HCT116 (cell line): Measurements from ENCODE around the gene CDH13. TPM values are rescaled to one million over a fixed set of nuclear protein-coding genes. Genes with fewer than 3 reads are reported as not detected.

Experiments used
- ATAC-seq: fragments of 200-7000 bp; cut with Tn5 transposase; 2 replicates; pipeline ENCODE4 v1.9.1; 2020; ENCODE audit warnings: mild to moderate bottlenecking, moderate library complexity
- BruUV-seq: library from RNA; stranded (reverse); fragments of 400-500 nt; replicated peaks from 2 replicates; lab custom pipeline; 2021; lab: Mats Ljungman, UMichigan
- CTCF ChIA-PET: fragments of 300-600 bp; sonication (Branson Sonifier 250); formaldehyde crosslinking; loops from one replicate; lab custom pipeline; 2021; ENCODE audit warnings: antibody characterized with exemption; lab: Charles Lee
- POLR2A ChIA-PET: fragments of 300-600, 350-600 bp; sonication (Branson Sonifier 250); formaldehyde crosslinking; loops from one replicate; lab custom pipeline; 2021; ENCODE audit warnings: antibody characterized with exemption; lab: Charles Lee
- RAD21 ChIA-PET, 2 experiments: fragments of 300-600 bp; sonication (Branson Sonifier 250); formaldehyde crosslinking; loops; one replicate each; lab custom pipeline; 2023; ENCODE audit warnings: low total read pairs in 2 of 2; ENCODE audit not compliant: uncharacterized antibody in 2 of 2, unreplicated experiment in 2 of 2, low non-redundant PET in 1 of 2; lab: Charles Lee
- DNase-seq: peaks from one replicate; pipeline ENCODE4 v3.0.0-alpha.2; 2010; ENCODE audit warnings: low read depth, low spot score
- H2AFZ ChIP-seq: fragments of 200-600 bp; shearing (Covaris generic), sonication (generic); 2 replicates; pipeline ENCODE4 v1.6.1; 2017; ENCODE audit warnings: low read depth, mixed run types, mixed read lengths, antibody characterized with exemption, low read length; ENCODE audit not compliant: poor library complexity, severe bottlenecking
- H3K27ac ChIP-seq: 2 replicates; pipeline ENCODE4 v1.5.1; 2012; ENCODE audit warnings: low read depth, low read length
- H3K27me3 ChIP-seq: fragments of 200-600 bp; sonication (generic); 2 replicates; pipeline ENCODE4 v1.6.1; 2016; ENCODE audit warnings: mixed run types, low read length, mixed read lengths; ENCODE audit not compliant: insufficient read depth
- H3K36me3 ChIP-seq, 2 experiments: fragments of 200-500 bp in 1 of 2; fragments of 200-600 bp in 1 of 2; sonication (Bioruptor generic) in 1 of 2; sonication (generic) in 1 of 2; 2 replicates each; pipeline versions ENCODE4 v1.5.1 to v1.6.1; 2014 to 2016; ENCODE audit warnings: low read length in 2 of 2, inconsistent platforms in 1 of 2, mixed read lengths in 1 of 2, mixed run types in 1 of 2; ENCODE audit not compliant: insufficient read depth in 2 of 2, control insufficient read depth in 1 of 2
- H3K4me1 ChIP-seq, 2 experiments: fragments of 200-600 bp in 1 of 2; sonication (generic) in 1 of 2; 2 replicates each; pipeline versions ENCODE4 v1.5.1 to v1.6.1; 2012 to 2017; ENCODE audit warnings: low read length in 2 of 2, inconsistent platforms in 1 of 2, mild to moderate bottlenecking in 1 of 2, mixed read lengths in 1 of 2, mixed run types in 1 of 2, moderate library complexity in 1 of 2; ENCODE audit not compliant: insufficient read depth in 2 of 2, control insufficient read depth in 1 of 2
- H3K4me2 ChIP-seq: fragments of 200-600 bp; sonication (generic); 2 replicates; pipeline ENCODE4 v1.6.1; 2017; ENCODE audit warnings: mixed run types, low read length, mixed read lengths
- H3K4me3 ChIP-seq, 2 experiments: fragments of 200-600 bp in 1 of 2; sonication (generic) in 1 of 2; replicated peaks in 1 of 2; 2 replicates each; pipeline ENCODE4 v1.5.1; 2011 to 2016; ENCODE audit warnings: low read length in 2 of 2, control low read depth in 1 of 2, low read depth in 1 of 2, mild to moderate bottlenecking in 1 of 2, mixed read lengths in 1 of 2, mixed run types in 1 of 2
- H3K79me2 ChIP-seq: fragments of 200-600 bp; sonication (generic); 2 replicates; pipeline ENCODE4 v1.6.1; 2017; ENCODE audit warnings: mild to moderate bottlenecking, mixed run types, low read length, moderate library complexity, mixed read lengths; ENCODE audit not compliant: insufficient read depth
- H3K9ac ChIP-seq: fragments of 200-600 bp; sonication (generic); 2 replicates; pipeline ENCODE4 v1.6.1; 2016; ENCODE audit warnings: low read length, mixed read lengths
- H3K9me2 ChIP-seq: fragments of 200-600 bp; sonication (generic), shearing (Covaris generic); 2 replicates; pipeline ENCODE4 v1.6.1; 2017; ENCODE audit warnings: mixed run types, mild to moderate bottlenecking, moderate library complexity; ENCODE audit not compliant: insufficient read depth
- H3K9me3 ChIP-seq, 2 experiments: fragments of 200-500 bp in 1 of 2; fragments of 200-600 bp in 1 of 2; sonication (Bioruptor generic) in 1 of 2; sonication (generic) in 1 of 2; 2 replicates each; pipeline ENCODE4 v1.6.1; 2014 to 2017; ENCODE audit warnings: low read length in 2 of 2, mixed read lengths in 2 of 2, inconsistent platforms in 1 of 2, low read depth in 1 of 2, mild to moderate bottlenecking in 1 of 2, mixed run types in 1 of 2, moderate library complexity in 1 of 2; ENCODE audit not compliant: control insufficient read depth in 1 of 2, insufficient read depth in 1 of 2
- H4K20me1 ChIP-seq: fragments of 200-600 bp; sonication (generic), shearing (Covaris generic); 2 replicates; pipeline ENCODE4 v1.6.1; 2017; ENCODE audit warnings: mixed run types, mild to moderate bottlenecking, moderate library complexity; ENCODE audit not compliant: insufficient read depth
- CBX3 ChIP-seq: IDR thresholded peaks from 2 replicates; pipeline ENCODE4 v1.6.1; 2012; ENCODE audit warnings: low read depth
- EGR1 ChIP-seq: IDR thresholded peaks from 2 replicates; pipeline ENCODE4 v1.6.1; 2012; ENCODE audit warnings: low read depth
- ELF1 ChIP-seq: IDR thresholded peaks from 2 replicates; pipeline ENCODE4 v1.6.1; 2012; ENCODE audit warnings: low read depth, borderline replicate concordance
- EZH2 ChIP-seq: fragments of 200-600 bp; sonication (generic); IDR thresholded peaks from 2 replicates; pipeline ENCODE4 v1.6.1; 2017; ENCODE audit warnings: antibody characterized with exemption, mixed run types
- EZH2phosphoT487 ChIP-seq: fragments of 200-600 bp; IDR thresholded peaks from 2 replicates; pipeline ENCODE4 v1.6.1; 2018; ENCODE audit warnings: antibody characterized with exemption, borderline replicate concordance
- FOSL1 ChIP-seq: IDR thresholded peaks from 2 replicates; pipeline ENCODE4 v1.6.1; 2012; ENCODE audit warnings: low read depth
- RAD21 ChIP-seq: IDR thresholded peaks from 2 replicates; pipeline ENCODE4 v1.6.1; 2012; ENCODE audit warnings: low read depth, mild to moderate bottlenecking
- SIN3A ChIP-seq: IDR thresholded peaks from 2 replicates; pipeline ENCODE4 v1.6.1; 2012; ENCODE audit warnings: low read depth
- SP1 ChIP-seq: IDR thresholded peaks from 2 replicates; pipeline ENCODE4 v1.6.1; 2012; ENCODE audit warnings: low read depth
- TCF7L2 ChIP-seq: IDR thresholded peaks from 2 replicates; pipeline ENCODE4 v1.7.0; 2011; ENCODE audit warnings: borderline replicate concordance, inconsistent platforms; ENCODE audit not compliant: insufficient read depth, insufficient read length; ENCODE audit errors: extremely low read depth
- YY1 ChIP-seq: IDR thresholded peaks from 2 replicates; pipeline ENCODE4 v1.6.1; 2011; ENCODE audit warnings: low read length, low read depth, moderate library complexity, mild to moderate bottlenecking; ENCODE audit not compliant: insufficient replicate concordance; ENCODE audit errors: extremely low read depth
- intact Hi-C: fragments of 100-400 bp; cut with micrococcal nuclease; formaldehyde crosslinking; loops from 2 replicates; pipeline ENCODE4 v1.10.0; 2022
- total RNA-seq: library from RNA; stranded (reverse); gene quantifications from one replicate; pipeline ENCODE4 v1.2.1, GENCODE V29; 2021; ENCODE audit not compliant: unreplicated experiment
- TF ChIP-seq, protein P1 (sequence below): IDR thresholded peaks from 2 replicates; pipeline ENCODE4 v1.6.1; 2011; ENCODE audit warnings: mild to moderate bottlenecking, low read length, moderate library complexity; ENCODE audit not compliant: insufficient replicate concordance; ENCODE audit errors: extremely low read depth
- TF ChIP-seq, protein P2 (sequence below), 3 experiments: fragments of 200-600 bp in 1 of 3; sonication (generic) in 1 of 3; IDR thresholded peaks in 2 of 3; conservative IDR thresholded peaks in 1 of 3; 2 replicates each; pipeline ENCODE4 v1.5.1; 2012 to 2017; ENCODE audit warnings: low read depth in 2 of 3, low read length in 2 of 3, antibody characterized with exemption in 1 of 3, borderline replicate concordance in 1 of 3, control low read depth in 1 of 3, mild to moderate bottlenecking in 1 of 3, mixed read lengths in 1 of 3, mixed run types in 1 of 3, moderate library complexity in 1 of 3; ENCODE audit not compliant: insufficient read depth in 1 of 3
- TF ChIP-seq, protein P3 (sequence below): IDR thresholded peaks from 2 replicates; pipeline ENCODE4 v1.6.1; 2012
- TF ChIP-seq, protein P4 (sequence below): IDR thresholded peaks from 2 replicates; pipeline ENCODE4 v1.6.1; 2012

CDH13 gene
- total RNA-seq, 1 experiment from 2014 or later = not detected

DNA sequence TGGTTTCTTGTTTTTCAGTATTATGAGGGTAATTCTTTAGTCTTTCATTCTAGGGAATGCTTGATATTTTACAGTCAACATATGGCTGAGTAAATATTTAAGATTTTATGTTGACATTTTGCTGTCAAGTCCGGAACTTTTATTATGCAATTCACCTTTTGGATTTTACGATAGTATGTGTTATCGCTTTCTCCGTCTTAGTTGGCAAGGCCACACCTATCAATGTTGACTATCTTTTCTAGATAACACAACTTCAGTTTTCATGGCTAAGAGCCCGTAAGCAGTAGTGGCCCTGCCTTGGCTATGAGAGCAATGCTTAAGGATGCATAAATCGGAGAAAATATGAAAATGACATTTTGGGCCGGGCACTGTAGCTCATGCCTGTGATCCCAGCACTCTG lies 39.5 kb upstream of the CDH13 start (continued):
- TF ChIP-seq ELF1 (no peak), EZH2phosphoT487 (no peak)
- TF ChIP-seq, protein P1, sequence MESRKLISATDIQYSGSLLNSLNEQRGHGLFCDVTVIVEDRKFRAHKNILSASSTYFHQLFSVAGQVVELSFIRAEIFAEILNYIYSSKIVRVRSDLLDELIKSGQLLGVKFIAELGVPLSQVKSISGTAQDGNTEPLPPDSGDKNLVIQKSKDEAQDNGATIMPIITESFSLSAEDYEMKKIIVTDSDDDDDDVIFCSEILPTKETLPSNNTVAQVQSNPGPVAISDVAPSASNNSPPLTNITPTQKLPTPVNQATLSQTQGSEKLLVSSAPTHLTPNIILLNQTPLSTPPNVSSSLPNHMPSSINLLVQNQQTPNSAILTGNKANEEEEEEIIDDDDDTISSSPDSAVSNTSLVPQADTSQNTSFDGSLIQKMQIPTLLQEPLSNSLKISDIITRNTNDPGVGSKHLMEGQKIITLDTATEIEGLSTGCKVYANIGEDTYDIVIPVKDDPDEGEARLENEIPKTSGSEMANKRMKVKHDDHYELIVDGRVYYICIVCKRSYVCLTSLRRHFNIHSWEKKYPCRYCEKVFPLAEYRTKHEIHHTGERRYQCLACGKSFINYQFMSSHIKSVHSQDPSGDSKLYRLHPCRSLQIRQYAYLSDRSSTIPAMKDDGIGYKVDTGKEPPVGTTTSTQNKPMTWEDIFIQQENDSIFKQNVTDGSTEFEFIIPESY = no peak

DNA sequence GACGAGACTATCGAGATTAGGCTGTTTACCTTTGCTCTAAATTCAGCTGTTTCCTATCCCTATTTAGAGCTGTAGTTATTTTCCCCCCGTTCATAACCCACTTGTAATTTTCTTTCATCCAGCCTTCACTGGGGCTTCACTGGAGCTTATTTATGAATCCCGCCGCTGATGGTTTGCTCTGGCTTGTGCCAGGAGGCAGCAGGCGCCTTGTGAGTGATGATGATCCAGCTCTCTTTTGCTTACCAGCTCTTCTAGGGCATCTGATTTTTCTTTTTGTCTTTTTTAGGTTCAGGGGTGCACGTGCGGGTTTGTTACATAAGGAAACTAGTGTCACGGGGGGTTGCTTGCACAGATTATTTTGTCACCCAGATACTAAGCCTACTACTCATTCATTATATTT lies 37.4 kb upstream of the CDH13 start:
- no peak overlapping the region for H3K4me2 ChIP-seq
- H3K27me3 ChIP-seq = peaks cover 20% of the 10 kb centered on the region; the same call in 1 of the 2 replicates
- no peak overlapping the region for H2AFZ ChIP-seq
- no peak for ATAC-seq
- ChIA-PET CTCF (no interaction called here), RAD21 (no interaction called here), POLR2A (no interaction called here)
- H3K79me2 ChIP-seq = no peaks in the 10 kb centered on the region
- no peaks in the 10 kb centered on the region for H3K9me2 ChIP-seq
- no TSS peak for BruUV-seq
- no peak overlapping the region for H3K4me3 ChIP-seq
- intact Hi-C loops = no loop called here
- no peaks in the 10 kb centered on the region for H3K4me1 ChIP-seq
- 0 out of 4 replicates have a peak, but pooled peaks cover 0 to 3% of the 10 kb centered on the region in 2 experiments for H3K9me3 ChIP-seq
- no peaks in the 10 kb centered on the region for H3K36me3 ChIP-seq
- H3K9ac ChIP-seq = no peak overlapping the region
- no peaks in the 10 kb centered on the region for H4K20me1 ChIP-seq
- H3K27ac ChIP-seq = no peak overlapping the region
- no peak for DNase-seq
- TF ChIP-seq ELF1 = no peak
- no peak for TF ChIP-seq EGR1
- TF ChIP-seq FOSL1 = no peak
- no peak for TF ChIP-seq SP1
- TF ChIP-seq TCF7L2 = no peak
- TF ChIP-seq, protein P2, sequence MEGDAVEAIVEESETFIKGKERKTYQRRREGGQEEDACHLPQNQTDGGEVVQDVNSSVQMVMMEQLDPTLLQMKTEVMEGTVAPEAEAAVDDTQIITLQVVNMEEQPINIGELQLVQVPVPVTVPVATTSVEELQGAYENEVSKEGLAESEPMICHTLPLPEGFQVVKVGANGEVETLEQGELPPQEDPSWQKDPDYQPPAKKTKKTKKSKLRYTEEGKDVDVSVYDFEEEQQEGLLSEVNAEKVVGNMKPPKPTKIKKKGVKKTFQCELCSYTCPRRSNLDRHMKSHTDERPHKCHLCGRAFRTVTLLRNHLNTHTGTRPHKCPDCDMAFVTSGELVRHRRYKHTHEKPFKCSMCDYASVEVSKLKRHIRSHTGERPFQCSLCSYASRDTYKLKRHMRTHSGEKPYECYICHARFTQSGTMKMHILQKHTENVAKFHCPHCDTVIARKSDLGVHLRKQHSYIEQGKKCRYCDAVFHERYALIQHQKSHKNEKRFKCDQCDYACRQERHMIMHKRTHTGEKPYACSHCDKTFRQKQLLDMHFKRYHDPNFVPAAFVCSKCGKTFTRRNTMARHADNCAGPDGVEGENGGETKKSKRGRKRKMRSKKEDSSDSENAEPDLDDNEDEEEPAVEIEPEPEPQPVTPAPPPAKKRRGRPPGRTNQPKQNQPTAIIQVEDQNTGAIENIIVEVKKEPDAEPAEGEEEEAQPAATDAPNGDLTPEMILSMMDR (IDR thresholded peaks at IDR 0.05 in 2 of 3, conservative IDR thresholded peaks at IDR 0.05 in 1 of 3; ENCODE audit: borderline replicate concordance in 1 of 3, insufficient read depth in 1 of 3, low read depth in 2 of 3, low read length in 2 of 3) = no peak
- no peak for TF ChIP-seq YY1
- no peak for TF ChIP-seq EZH2phosphoT487
- no peak for TF ChIP-seq CBX3
- TF ChIP-seq, protein P3, sequence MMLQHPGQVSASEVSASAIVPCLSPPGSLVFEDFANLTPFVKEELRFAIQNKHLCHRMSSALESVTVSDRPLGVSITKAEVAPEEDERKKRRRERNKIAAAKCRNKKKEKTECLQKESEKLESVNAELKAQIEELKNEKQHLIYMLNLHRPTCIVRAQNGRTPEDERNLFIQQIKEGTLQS = no peak
- TF ChIP-seq, protein P1 = no peak
- TF ChIP-seq, protein P4, sequence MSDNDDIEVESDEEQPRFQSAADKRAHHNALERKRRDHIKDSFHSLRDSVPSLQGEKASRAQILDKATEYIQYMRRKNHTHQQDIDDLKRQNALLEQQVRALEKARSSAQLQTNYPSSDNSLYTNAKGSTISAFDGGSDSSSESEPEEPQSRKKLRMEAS = no peak
- TF ChIP-seq SIN3A = no peak
- no peak for TF ChIP-seq RAD21
- TF ChIP-seq EZH2 = no peak
